ENCODE data around the gene DPH6.
"Not testable (repeated sequence)": the region's sequence is repeated elsewhere in the genome, so short reads cannot be mapped to it uniquely, and the experiment has no call there.

DPH6 gene

GRCh38 chr15:35448294-35448693, 97.7 kb downstream of the DPH6 start:
- DNase-seq (ENCODE audit: low read depth), result no peak
- no peak for TF ChIP-seq CTCF (IDR thresholded peaks at IDR 0.05; ENCODE audit: low read depth, low read length, missing control alignments)
- no peak overlapping the region for H3K4me3 ChIP-seq (ENCODE audit: low read depth, low read length)

- no peak overlapping the region for H3K4me3 ChIP-seq (ENCODE audit: low read depth, low read length)
- DNase-seq (ENCODE audit: low read depth), result no peak
- TF ChIP-seq CTCF (IDR thresholded peaks at IDR 0.05; ENCODE audit: low read depth, low read length, missing control alignments), result no peak
Observed at GRCh38 chr15:35445891-35446290, 100.1 kb downstream of the DPH6 start.

- H3K4me3 ChIP-seq (ENCODE audit: low read depth, low read length), result no peak overlapping the region
- peak; percentile 7 for DNase-seq (ENCODE audit: low read depth)
- peak; percentile 77 for TF ChIP-seq CTCF (IDR thresholded peaks at IDR 0.05; ENCODE audit: low read depth, low read length, missing control alignments)
Observed at GRCh38 chr15:35444557-35445204, 101.3 kb downstream of the DPH6 start.

GRCh38 chr15:35443376-35443775, 102.6 kb downstream of the DPH6 start:
- TF ChIP-seq CTCF (IDR thresholded peaks at IDR 0.05; ENCODE audit: low read depth, low read length, missing control alignments), result no peak
- no peak for DNase-seq (ENCODE audit: low read depth)
- no peak overlapping the region for H3K4me3 ChIP-seq (ENCODE audit: low read depth, low read length)

- no peak for TF ChIP-seq CTCF (IDR thresholded peaks at IDR 0.05; ENCODE audit: low read depth, low read length, missing control alignments)
- H3K4me3 ChIP-seq (ENCODE audit: low read depth, low read length), result no peak overlapping the region
- no peak for DNase-seq (ENCODE audit: low read depth)
Observed at GRCh38 chr15:35442742-35443141, 103.2 kb downstream of the DPH6 start.

- not testable (repeated sequence) for DNase-seq (ENCODE audit: low read depth); H3K4me3 ChIP-seq (ENCODE audit: low read depth, low read length)
Observed at GRCh38 chr15:35441279-35441678, 104.7 kb downstream of the DPH6 start.

GRCh38 chr15:35440265-35440664, 105.7 kb downstream of the DPH6 start:
- H3K4me3 ChIP-seq (ENCODE audit: low read depth, low read length), result no peak overlapping the region
- no peak for TF ChIP-seq CTCF (IDR thresholded peaks at IDR 0.05; ENCODE audit: low read depth, low read length, missing control alignments)
- DNase-seq (ENCODE audit: low read depth), result no peak

Data from GM12864 (cell line).